Activated T-cell treated with anti-CD3 and anti-CD28 coated beads, Interleukin-2, amount 50 U/mL, for 72 hours (primary cell): Measurements from ENCODE around the gene SV2C. TPM values are rescaled to one million over a fixed set of nuclear protein-coding genes. Genes with fewer than 3 reads are reported as not detected.

Source experiments
- ATAC-seq, 2 donors: fragments of 150-1000 bp; cut with Tn5 transposase; replicated peaks in 1 of 2; 2 replicates each; pipeline ENCODE4 v1.10.0; 2021; ENCODE audit warnings: moderate library complexity in 2 of 2, mild to moderate bottlenecking in 1 of 2
- DNase-seq, 2 donors: peaks; one replicate each; pipeline ENCODE4 v3.0.0; 2021 to 2022; ENCODE audit warnings: mixed read lengths in 1 of 2
- H3K27ac Mint-ChIP-seq: one replicate; pipeline ENCODE4 v1.8.0; 2022; ENCODE audit warnings: mild to moderate bottlenecking, moderate library complexity, mixed read lengths
- H3K27me3 Mint-ChIP-seq: one replicate; pipeline ENCODE4 v1.8.0; 2022; ENCODE audit warnings: low read depth, mixed read lengths
- H3K36me3 Mint-ChIP-seq, 2 donors: one replicate each; pipeline ENCODE4 v1.8.0; 2022; ENCODE audit warnings: mixed read lengths in 2 of 2, mild to moderate bottlenecking in 1 of 2; ENCODE audit not compliant: insufficient read depth in 2 of 2
- H3K4me1 Mint-ChIP-seq: one replicate; pipeline ENCODE4 v1.8.0; 2022; ENCODE audit warnings: low read depth, mixed read lengths
- H3K4me3 Mint-ChIP-seq, 2 donors: one replicate each; pipeline ENCODE4 v1.8.0; 2022; ENCODE audit warnings: mild to moderate bottlenecking in 2 of 2, mixed read lengths in 2 of 2, moderate library complexity in 2 of 2
- H3K9me3 Mint-ChIP-seq, 2 donors: one replicate each; pipeline ENCODE4 v1.8.0; 2022; ENCODE audit warnings: mixed read lengths in 2 of 2
- total RNA-seq, 2 donors: library from RNA; stranded (reverse); gene quantifications; one replicate each; pipeline ENCODE4 v1.2.3, GENCODE V29; 2022

SV2C gene
- total RNA-seq, 2 donors from 2014 or later, result 0.19 to 0.23 TPM

GRCh38 chr5:76204191-76204590 is 121.0 kb downstream of the SV2C start:
- Mint-ChIP-seq H3K4me3 (no peak overlapping the region), H3K9me3 (no peaks in the 10 kb centered on the region), H3K27me3 (no peaks in the 10 kb centered on the region), H3K36me3 (no peaks in the 10 kb centered on the region), H3K4me1 (peaks cover 5% of the 10 kb centered on the region), H3K27ac (no peak overlapping the region)
- ATAC-seq (no peak), DNase-seq (no peak)

DNA sequence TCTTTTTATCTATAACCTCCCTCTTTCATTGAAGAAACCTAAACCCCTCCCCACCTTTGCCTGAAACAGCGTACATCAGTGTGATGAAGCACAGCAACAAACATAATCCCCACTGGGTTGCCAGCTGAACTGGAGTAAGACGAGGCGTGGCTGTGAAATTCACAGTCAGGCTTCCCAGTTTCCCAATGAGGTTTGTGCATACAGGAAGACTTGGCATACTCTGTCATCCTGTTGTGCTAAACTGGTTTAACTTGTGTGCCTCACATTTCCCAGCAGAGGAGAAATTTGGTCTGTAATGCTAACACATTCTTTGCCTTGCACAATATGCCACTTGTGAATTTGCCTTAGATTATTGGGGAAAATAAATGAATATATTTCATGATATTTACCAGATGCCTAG is 121.5 kb downstream of the SV2C start:
- peaks cover under 1 to 2% of the 10 kb centered on the region in 2 donors for H3K36me3 Mint-ChIP-seq
- H3K4me3 Mint-ChIP-seq, result no peak overlapping the region
- H3K27me3 Mint-ChIP-seq, result no peaks in the 10 kb centered on the region
- H3K9me3 Mint-ChIP-seq, result no peaks in the 10 kb centered on the region
- ATAC-seq, result no peak
- no peak overlapping the region for H3K27ac Mint-ChIP-seq
- no peaks in the 10 kb centered on the region for H3K4me1 Mint-ChIP-seq
- DNase-seq, result no peak

DNA sequence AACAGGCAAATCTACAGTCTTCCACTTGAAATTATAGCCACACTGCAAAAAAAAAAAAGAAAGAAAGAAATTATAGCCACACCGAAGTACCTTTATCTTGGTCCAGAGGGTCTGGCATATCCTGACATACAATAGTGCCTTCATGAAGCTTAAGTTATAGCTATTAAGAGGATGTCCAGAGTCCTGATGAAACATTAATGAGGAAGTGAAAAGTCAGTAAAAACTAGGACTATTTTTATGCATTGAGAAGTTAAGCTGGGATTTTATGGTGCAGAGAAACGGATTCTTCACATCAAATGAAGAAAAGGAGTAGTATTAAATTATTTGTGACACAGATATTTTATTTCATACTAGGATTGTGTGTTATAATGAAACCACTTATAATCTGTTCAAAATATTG is 123.9 kb downstream of the SV2C start:
- Mint-ChIP-seq H3K27me3 (peaks cover 5% of the 10 kb centered on the region), H3K36me3 (peaks cover 3 to 5% of the 10 kb centered on the region in 2 donors), H3K9me3 (peaks cover 0 to 4% of the 10 kb centered on the region in 2 donors), H3K4me1 (no peaks in the 10 kb centered on the region), H3K4me3 (no peak overlapping the region), H3K27ac (no peak overlapping the region)
- ATAC-seq (no peak), DNase-seq (no peak)

GRCh38 chr5:76209297-76209696 is 126.1 kb downstream of the SV2C start:
- no peak for DNase-seq
- peaks cover 3 to 5% of the 10 kb centered on the region in 2 donors for H3K36me3 Mint-ChIP-seq
- H3K27me3 Mint-ChIP-seq, result peaks cover 10% of the 10 kb centered on the region
- H3K4me3 Mint-ChIP-seq, result no peak overlapping the region
- H3K4me1 Mint-ChIP-seq, result no peaks in the 10 kb centered on the region
- ATAC-seq, result no peak
- peaks cover 0 to 4% of the 10 kb centered on the region in 2 donors for H3K9me3 Mint-ChIP-seq
- H3K27ac Mint-ChIP-seq, result no peak overlapping the region

DNA sequence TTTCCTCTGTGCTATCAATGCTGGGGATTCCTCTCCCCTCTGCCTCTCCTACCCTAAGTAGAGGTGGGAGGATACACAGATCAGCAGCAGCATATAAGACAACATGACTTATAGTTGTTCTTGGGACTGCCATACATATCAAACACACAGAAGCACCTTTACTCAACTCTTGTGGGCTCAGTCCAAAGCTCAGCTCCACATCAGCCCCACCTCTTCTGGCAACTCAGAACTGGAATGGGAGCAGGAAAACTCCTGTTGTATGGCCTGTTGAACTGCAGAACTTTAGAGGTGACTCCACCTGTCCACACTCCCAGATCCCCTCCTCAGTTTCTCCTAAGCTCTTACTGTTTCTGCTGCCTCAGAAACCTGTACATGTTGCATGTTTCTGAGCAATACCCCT is 127.8 kb downstream of the SV2C start:
- Mint-ChIP-seq H3K4me3 (no peak overlapping the region), H3K4me1 (no peaks in the 10 kb centered on the region), H3K27ac (no peak overlapping the region), H3K9me3 (peaks cover 2 to 4% of the 10 kb centered on the region in 2 donors), H3K27me3 (peaks cover 10% of the 10 kb centered on the region), H3K36me3 (peaks cover 3 to 5% of the 10 kb centered on the region in 2 donors)
- ATAC-seq (no peak), DNase-seq (no peak)

DNA sequence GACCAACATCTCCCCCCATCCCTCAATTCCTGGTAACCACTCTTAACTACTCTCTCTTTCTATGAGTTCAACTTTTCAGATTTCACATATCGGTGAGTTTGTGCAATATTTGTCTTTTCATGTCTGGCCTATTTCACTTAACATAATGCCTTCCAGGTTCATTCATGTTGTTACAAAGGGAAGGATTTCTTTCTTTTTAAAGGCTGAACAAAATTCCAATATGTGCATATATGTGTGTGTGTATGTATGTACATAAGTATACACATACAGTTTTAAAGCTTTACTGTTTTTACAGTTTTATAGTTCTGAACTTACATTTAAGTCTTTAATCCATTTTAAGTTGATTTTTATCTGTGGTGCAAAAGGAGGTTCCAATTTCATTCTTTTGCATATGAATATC is 130.7 kb downstream of the SV2C start:
- H3K4me1 Mint-ChIP-seq, result no peaks in the 10 kb centered on the region
- ATAC-seq (no peak), DNase-seq (no peak)
- no peak overlapping the region for H3K4me3 Mint-ChIP-seq
- H3K36me3 Mint-ChIP-seq, result peaks cover 3 to 5% of the 10 kb centered on the region in 2 donors
- H3K27ac Mint-ChIP-seq, result no peak overlapping the region
- peaks cover 10% of the 10 kb centered on the region for H3K27me3 Mint-ChIP-seq
- peaks cover 2 to 4% of the 10 kb centered on the region in 2 donors for H3K9me3 Mint-ChIP-seq

DNA sequence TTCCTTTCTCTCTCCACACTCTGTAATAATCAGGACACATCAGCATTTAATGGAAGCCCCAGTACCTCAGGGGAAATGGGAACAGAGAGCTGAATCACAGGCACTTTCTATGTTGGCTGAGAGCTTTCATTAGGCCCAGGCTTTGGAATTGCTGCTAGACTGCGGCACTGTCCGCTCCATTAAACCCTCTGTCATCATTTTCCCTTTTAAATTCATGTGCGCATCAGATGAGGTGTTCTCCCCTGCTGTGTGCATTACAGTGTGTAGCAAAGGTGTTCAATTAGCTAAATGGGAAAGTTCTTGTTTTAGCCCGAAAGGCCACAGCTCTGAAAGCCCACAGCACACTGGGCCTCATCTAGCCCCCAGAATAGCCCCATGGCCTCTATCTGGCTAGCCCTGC is 133.6 kb downstream of the SV2C start:
- no peak overlapping the region for H3K27ac Mint-ChIP-seq
- H3K9me3 Mint-ChIP-seq, result peaks cover 0 to 2% of the 10 kb centered on the region in 2 donors
- peaks cover 5% of the 10 kb centered on the region for H3K27me3 Mint-ChIP-seq
- H3K36me3 Mint-ChIP-seq, result no peaks in the 10 kb centered on the region
- H3K4me3 Mint-ChIP-seq, result no peak overlapping the region
- ATAC-seq (no peak), DNase-seq (no peak)
- H3K4me1 Mint-ChIP-seq, result no peaks in the 10 kb centered on the region

DNA sequence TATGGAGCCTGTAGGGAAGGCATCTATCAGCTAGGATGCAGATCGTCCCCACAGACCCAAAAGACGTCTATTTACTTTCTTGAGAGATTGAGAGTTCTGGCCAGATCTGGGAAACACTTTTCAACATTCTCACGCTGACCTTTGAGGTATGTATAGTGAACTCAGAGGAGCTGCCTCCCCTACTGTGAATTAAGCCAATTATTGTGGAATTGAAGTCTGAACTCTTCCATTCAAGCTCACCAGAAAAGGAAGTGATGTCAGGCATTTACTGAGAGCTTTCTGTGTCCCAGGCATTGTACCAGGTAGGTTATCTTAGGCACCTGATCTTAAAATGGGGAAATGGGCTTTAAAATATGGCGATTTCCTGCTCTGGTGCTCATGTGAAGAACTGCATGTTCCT is 136.5 kb downstream of the SV2C start:
- Mint-ChIP-seq H3K36me3 (no peaks in the 10 kb centered on the region), H3K27ac (no peak overlapping the region), H3K4me1 (no peaks in the 10 kb centered on the region), H3K9me3 (peaks cover 0 to 2% of the 10 kb centered on the region in 2 donors), H3K4me3 (no peak overlapping the region), H3K27me3 (no peaks in the 10 kb centered on the region)
- ATAC-seq (no peak), DNase-seq (no peak)

DNA sequence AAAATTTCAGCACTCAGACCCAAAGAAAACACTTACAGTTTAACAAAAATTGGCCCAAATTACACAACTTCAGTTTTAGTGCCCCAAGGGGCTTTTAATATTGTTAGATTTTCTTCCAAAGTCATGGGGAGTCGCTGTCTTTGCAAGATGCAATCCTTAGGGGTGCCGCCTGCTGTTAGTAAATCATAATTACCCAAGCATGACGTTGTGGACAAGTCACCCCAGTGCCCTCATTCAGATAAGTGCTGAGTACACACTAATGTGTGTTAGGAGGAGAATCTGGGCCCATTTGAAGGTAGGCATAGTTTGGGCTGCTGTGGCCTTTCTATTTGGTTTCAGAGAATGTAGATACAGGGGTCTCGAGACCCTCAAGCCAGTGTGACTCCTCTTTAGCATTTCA is 138.1 kb downstream of the SV2C start:
- no peak overlapping the region for H3K27ac Mint-ChIP-seq
- H3K4me3 Mint-ChIP-seq, result no peak overlapping the region
- DNase-seq (no peak), ATAC-seq (no peak)
- no peaks in the 10 kb centered on the region for H3K36me3 Mint-ChIP-seq
- no peaks in the 10 kb centered on the region for H3K9me3 Mint-ChIP-seq
- no peaks in the 10 kb centered on the region for H3K27me3 Mint-ChIP-seq
- no peaks in the 10 kb centered on the region for H3K4me1 Mint-ChIP-seq

- Mint-ChIP-seq H3K4me1 (no peaks in the 10 kb centered on the region), H3K9me3 (no peaks in the 10 kb centered on the region), H3K27ac (no peak overlapping the region), H3K27me3 (no peaks in the 10 kb centered on the region), H3K4me3 (no peak overlapping the region), H3K36me3 (no peaks in the 10 kb centered on the region)
- DNase-seq (no peak), ATAC-seq (no peak)
These were observed 139.1 kb downstream of the SV2C start for GRCh38 chr5:76222318-76222717.

DNA sequence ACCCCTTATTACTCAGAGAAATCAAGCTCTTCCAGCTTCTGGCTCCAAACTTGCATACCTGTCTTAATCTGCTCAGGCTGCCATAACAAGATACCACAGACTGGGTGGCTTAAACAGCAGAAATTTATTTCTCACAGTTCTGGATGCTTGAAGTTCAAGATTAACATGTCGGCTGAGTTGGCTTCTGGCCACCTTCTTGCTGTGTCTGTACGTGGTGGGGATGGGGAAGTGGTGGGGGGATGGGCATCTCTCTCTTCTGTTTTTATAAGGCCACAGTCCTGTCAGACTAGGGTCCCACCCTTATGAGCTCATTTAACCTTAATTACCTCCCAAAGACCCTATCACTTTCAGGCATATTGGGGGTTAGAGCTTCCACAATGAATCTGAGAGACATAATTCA is 140.5 kb downstream of the SV2C start:
- Mint-ChIP-seq H3K27me3 (no peaks in the 10 kb centered on the region), H3K4me1 (no peaks in the 10 kb centered on the region), H3K27ac (no peak overlapping the region)

DNA sequence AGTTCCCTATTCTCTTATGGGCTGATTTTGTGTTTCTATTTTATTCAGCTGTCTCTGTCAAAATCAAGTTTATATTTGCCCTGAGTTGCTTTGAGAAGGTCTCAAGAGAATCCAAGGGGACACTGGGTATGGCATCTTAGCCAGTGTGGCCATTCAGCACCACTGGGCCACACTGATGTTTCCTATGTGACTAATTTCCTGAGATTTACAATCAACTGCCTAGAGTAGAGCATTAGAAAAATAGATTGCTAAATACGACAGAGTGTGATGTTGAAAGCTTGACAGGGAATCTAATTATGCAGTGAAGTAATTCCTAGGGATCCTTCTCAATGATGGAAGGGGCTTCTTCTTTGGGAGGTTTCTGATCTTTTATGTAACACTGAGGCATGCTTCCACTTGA is 141.7 kb downstream of the SV2C start:
- no peaks in the 10 kb centered on the region for H3K4me1 Mint-ChIP-seq
- H3K36me3 Mint-ChIP-seq, result no peaks in the 10 kb centered on the region
- no peak overlapping the region for H3K4me3 Mint-ChIP-seq
- no peak for ATAC-seq
- no peak overlapping the region for H3K27ac Mint-ChIP-seq
- H3K27me3 Mint-ChIP-seq, result peaks cover 8% of the 10 kb centered on the region
- H3K9me3 Mint-ChIP-seq, result no peaks in the 10 kb centered on the region
- no peak for DNase-seq

More for the DNA sequence above, 140.5 kb downstream of the SV2C start:
- no peak for DNase-seq
- Mint-ChIP-seq H3K9me3 (no peaks in the 10 kb centered on the region), H3K4me3 (no peak overlapping the region), H3K36me3 (no peaks in the 10 kb centered on the region)
- ATAC-seq, result no peak

DNA sequence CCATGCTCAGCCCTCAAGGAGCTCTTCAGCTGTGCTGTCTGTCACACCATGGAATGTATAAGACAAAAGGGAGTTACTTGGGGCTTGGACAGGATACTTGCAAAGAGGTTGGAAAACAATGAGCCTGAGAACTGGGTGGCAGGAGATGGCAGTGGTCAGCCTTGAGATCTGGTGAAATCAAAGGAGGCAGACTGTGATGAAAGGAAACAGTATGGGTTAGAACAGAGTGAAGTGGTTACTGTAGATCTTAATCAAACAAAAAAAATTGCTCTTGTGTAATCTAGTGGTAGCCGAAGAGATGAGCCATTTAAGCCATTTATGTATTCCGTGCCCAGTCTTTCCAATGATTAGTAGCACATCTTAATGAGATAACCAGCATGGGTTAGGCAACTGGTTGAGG is 142.2 kb downstream of the SV2C start:
- no peaks in the 10 kb centered on the region for H3K36me3 Mint-ChIP-seq
- ATAC-seq (no peak), DNase-seq (no peak)
- H3K27ac Mint-ChIP-seq, result no peak overlapping the region
- H3K4me1 Mint-ChIP-seq, result no peaks in the 10 kb centered on the region
- H3K27me3 Mint-ChIP-seq, result peaks cover 10% of the 10 kb centered on the region
- no peak overlapping the region for H3K4me3 Mint-ChIP-seq
- H3K9me3 Mint-ChIP-seq, result no peaks in the 10 kb centered on the region

- no peaks in the 10 kb centered on the region for H3K4me1 Mint-ChIP-seq
- ATAC-seq (no peak), DNase-seq (no peak)
- H3K27ac Mint-ChIP-seq, result no peak overlapping the region
- H3K36me3 Mint-ChIP-seq, result no peaks in the 10 kb centered on the region
- H3K9me3 Mint-ChIP-seq, result no peaks in the 10 kb centered on the region
- H3K27me3 Mint-ChIP-seq, result peaks cover 10% of the 10 kb centered on the region
- H3K4me3 Mint-ChIP-seq, result no peak overlapping the region
These were observed 146.7 kb downstream of the SV2C start for GRCh38 chr5:76229900-76230299.
